ENCODE data around the gene TUBB1. TPM values are rescaled to one million over a fixed set of nuclear protein-coding genes. Genes with fewer than 3 reads are reported as not detected.

The TUBB1 gene
- total RNA-seq, 1 experiment from 2014 or later: 0.35 TPM

- Histone ChIP-seq H3K27ac (peak overlapping the region; percentile 68), H3K4me2 (peak overlapping the region; percentile 79), H3K79me2 (ENCODE audit: low read depth) (peaks cover 72% of the 10 kb centered on the region), H2AFZ (peak overlapping the region; percentile 94), H3K9me2 (ENCODE audit: insufficient read depth) (no peaks in the 10 kb centered on the region), H3K4me3 (peak overlapping the region; percentile 80), H3K27me3 (ENCODE audit: insufficient read depth, low read depth) (no peaks in the 10 kb centered on the region), H3F3A (ENCODE audit: insufficient read depth, low read depth) (peaks cover 52% of the 10 kb centered on the region), H4K20me1 (ENCODE audit: insufficient read depth) (peaks cover 33% of the 10 kb centered on the region), H3K4me1 (replicated peaks; ENCODE audit: insufficient read depth) (peaks cover 51% of the 10 kb centered on the region), H3K36me3 (ENCODE audit: low read depth) (peaks cover 56% of the 10 kb centered on the region), H3K9me3 (ENCODE audit: insufficient read depth, low read depth) (no peaks in the 10 kb centered on the region)
- ChIA-PET POLR2A (ENCODE audit: unreplicated experiment) (interaction anchor here (0.8 kb wide), 1 partner anchor 35 kb away, joined by 4 read pairs; no protein-coding TSS in a partner anchor), CTCF (interaction anchor here (0.7 kb wide), 1 partner anchor 140 kb away, joined by 5 read pairs; no protein-coding TSS in a partner anchor)
- BruUV-seq (replicated peaks): no TSS peak
- no peak for TF ChIP-seq CTCF (conservative IDR thresholded peaks at IDR 0.05)
- DNase-seq: peak in 1 of 2 experiments; percentile 38
- intact Hi-C loops (cut with micrococcal nuclease; ENCODE audit: unreplicated experiment): loop anchor here (1.0 to 5.0 kb wide), 2 partner anchors 20 to 49 kb away; partner anchors contain the start of gene NELFCD
Measured at GRCh38 chr20:59031564-59032022, 12.4 kb downstream of the TUBB1 start.

DNA sequence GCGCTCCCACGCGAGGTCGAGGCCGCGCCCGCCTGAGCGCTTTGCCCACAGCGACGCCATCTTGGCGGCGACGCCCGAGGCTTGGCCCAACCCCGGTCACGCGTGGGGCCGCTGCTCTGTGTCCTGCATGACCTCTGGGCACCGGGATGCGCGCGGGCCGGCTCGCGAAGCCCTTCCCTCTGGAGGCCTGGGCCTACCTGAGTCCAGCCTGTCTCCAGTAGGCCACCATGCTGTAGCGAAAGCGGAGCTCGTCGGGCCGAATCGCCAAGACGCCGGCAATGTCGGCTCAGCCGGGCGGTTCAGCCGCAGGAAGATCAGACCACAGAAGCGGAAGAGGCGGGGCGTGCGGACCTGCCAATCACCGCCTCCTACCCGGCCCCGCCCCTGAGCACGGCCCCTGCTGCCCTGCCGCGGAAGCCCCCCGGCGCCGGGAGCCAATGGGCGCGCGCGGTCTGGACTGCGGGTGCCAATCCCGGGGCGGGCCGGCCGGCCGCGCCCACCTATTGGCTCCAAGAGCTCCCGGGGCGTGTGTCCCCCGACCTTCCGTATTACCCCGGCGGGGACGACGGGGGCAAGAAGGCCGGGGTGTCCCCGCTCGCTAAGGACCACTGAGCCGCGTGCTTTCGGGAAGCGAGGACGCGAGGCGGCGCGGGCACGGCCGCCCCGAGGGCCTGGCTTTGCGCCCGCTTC is 12.9 kb downstream of the TUBB1 start, which contains the start of gene ATP5F1E:
ATP5F1E (minus strand) TSS at position 313 of the 690 bp plus-strand sequence; CDS start at position 229, 84 bp downstream.
- POLR2A ChIA-PET (ENCODE audit: unreplicated experiment): interaction anchor here (0.6 to 1.0 kb wide), 7 partner anchors 12 to 954 kb away, joined by 3 to 24 read pairs (median 6); no protein-coding TSS in a partner anchor
- intact Hi-C loops (cut with micrococcal nuclease; ENCODE audit: unreplicated experiment): loop anchor here (1.0 to 5.0 kb wide), 2 partner anchors 21 to 50 kb away; partner anchors contain the start of gene NELFCD
- BruUV-seq (replicated peaks): no TSS peak
- CTCF ChIA-PET: no interaction called here
- Histone ChIP-seq H3F3A (ENCODE audit: insufficient read depth, low read depth) (peaks cover 52% of the 10 kb centered on the region), H3K9me3 (ENCODE audit: insufficient read depth, low read depth) (no peaks in the 10 kb centered on the region), H3K27ac (peak within 1 kb of the TSS; percentile 68), H3K9me2 (ENCODE audit: insufficient read depth) (no peaks in the 10 kb centered on the region), H3K79me2 (ENCODE audit: low read depth) (peaks cover 72% of the 10 kb centered on the region), H3K36me3 (ENCODE audit: low read depth) (peaks cover 57% of the 10 kb centered on the region), H2AFZ (peak within 1 kb of the TSS; percentile 94), H3K4me1 (replicated peaks; ENCODE audit: insufficient read depth) (peaks cover 51% of the 10 kb centered on the region), H3K4me2 (peak within 1 kb of the TSS; percentile 79), H3K27me3 (ENCODE audit: insufficient read depth, low read depth) (no peaks in the 10 kb centered on the region), H4K20me1 (ENCODE audit: insufficient read depth) (peaks cover 33% of the 10 kb centered on the region), H3K4me3 (peak within 1 kb of the TSS; percentile 80)
- TF ChIP-seq EZH2 (IDR thresholded peaks at IDR 0.05; ENCODE audit: low read depth): no peak
- no peak for TF ChIP-seq CTCF (conservative IDR thresholded peaks at IDR 0.05)
- DNase-seq: peak; percentile 90 to 98

GRCh38 chr20:59032713-59033059 is 13.5 kb downstream of the TUBB1 start:
- H3K79me2 ChIP-seq (ENCODE audit: low read depth): peaks cover 72% of the 10 kb centered on the region

More at GRCh38 chr20:59032713-59033059, 13.5 kb downstream of the TUBB1 start:
- ChIA-PET POLR2A (ENCODE audit: unreplicated experiment) (interaction anchor here (0.6 to 1.0 kb wide), 5 partner anchors 22 to 953 kb away, joined by 3 to 24 read pairs (median 6); no protein-coding TSS in a partner anchor), CTCF (no interaction called here)
- peaks cover 51% of the 10 kb centered on the region for H3K4me1 ChIP-seq (replicated peaks; ENCODE audit: insufficient read depth)
- peaks cover 33% of the 10 kb centered on the region for H4K20me1 ChIP-seq (ENCODE audit: insufficient read depth)
- H3K4me3 ChIP-seq: peak overlapping the region; percentile 80
- H3K27me3 ChIP-seq (ENCODE audit: insufficient read depth, low read depth): no peaks in the 10 kb centered on the region
- BruUV-seq (replicated peaks): TSS peak; percentile 100
- peaks cover 55% of the 10 kb centered on the region for H3F3A ChIP-seq (ENCODE audit: insufficient read depth, low read depth)
- no peaks in the 10 kb centered on the region for H3K9me3 ChIP-seq (ENCODE audit: insufficient read depth, low read depth)
- H2AFZ ChIP-seq: peak overlapping the region; percentile 56
- peak overlapping the region; percentile 79 for H3K4me2 ChIP-seq
- peak overlapping the region; percentile 64 for H3K27ac ChIP-seq
- intact Hi-C loops (cut with micrococcal nuclease; ENCODE audit: unreplicated experiment): loop anchor here (1.0 to 5.0 kb wide), 2 partner anchors 21 to 50 kb away; partner anchors contain the start of gene NELFCD
- H3K9me2 ChIP-seq (ENCODE audit: insufficient read depth): no peaks in the 10 kb centered on the region
- TF ChIP-seq EZH2 (IDR thresholded peaks at IDR 0.05; ENCODE audit: low read depth) (no peak), CTCF (conservative IDR thresholded peaks at IDR 0.05) (peak; percentile 29; the same call in 1 of the 2 replicates)
- DNase-seq: no peak
- H3K36me3 ChIP-seq (ENCODE audit: low read depth): peaks cover 56% of the 10 kb centered on the region
